ENCODE data around the gene PTPRZ1.

DNA sequence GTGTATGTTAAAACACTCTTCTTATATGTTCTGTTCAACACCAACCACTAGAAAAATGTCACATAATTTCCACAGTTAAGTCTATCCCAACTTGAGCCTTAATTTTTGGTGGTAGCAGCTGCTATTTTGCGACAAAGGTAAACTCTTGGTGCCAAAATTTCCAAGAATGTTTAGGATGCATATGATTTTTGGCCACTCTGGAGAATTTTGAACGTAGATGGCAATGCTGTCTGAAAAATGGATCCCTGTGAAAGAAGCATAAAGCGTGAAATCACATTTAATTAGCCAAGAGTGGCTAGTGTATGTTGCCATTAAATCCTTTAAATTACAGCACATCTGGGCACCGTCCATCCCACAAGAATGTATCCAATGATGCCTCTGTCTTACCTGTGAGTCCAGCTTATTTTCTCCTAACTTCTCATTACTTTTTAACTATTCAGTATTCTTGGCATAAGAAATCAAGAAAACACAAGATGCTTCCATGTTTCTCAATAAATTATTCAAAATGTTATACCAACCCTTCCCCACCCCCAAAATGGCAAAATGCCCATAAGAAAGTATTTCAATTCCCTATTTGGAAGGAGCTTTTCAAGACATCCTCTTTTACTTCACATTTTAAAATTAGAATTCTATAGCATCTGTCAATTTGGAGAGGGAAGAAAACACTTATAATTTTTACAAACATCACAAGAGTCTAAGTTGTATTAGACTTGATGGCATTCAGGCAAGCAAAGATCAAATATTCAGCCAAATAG, 12.4 kb downstream of the PTPRZ1 start:
- TF ChIP-seq, protein P1, sequence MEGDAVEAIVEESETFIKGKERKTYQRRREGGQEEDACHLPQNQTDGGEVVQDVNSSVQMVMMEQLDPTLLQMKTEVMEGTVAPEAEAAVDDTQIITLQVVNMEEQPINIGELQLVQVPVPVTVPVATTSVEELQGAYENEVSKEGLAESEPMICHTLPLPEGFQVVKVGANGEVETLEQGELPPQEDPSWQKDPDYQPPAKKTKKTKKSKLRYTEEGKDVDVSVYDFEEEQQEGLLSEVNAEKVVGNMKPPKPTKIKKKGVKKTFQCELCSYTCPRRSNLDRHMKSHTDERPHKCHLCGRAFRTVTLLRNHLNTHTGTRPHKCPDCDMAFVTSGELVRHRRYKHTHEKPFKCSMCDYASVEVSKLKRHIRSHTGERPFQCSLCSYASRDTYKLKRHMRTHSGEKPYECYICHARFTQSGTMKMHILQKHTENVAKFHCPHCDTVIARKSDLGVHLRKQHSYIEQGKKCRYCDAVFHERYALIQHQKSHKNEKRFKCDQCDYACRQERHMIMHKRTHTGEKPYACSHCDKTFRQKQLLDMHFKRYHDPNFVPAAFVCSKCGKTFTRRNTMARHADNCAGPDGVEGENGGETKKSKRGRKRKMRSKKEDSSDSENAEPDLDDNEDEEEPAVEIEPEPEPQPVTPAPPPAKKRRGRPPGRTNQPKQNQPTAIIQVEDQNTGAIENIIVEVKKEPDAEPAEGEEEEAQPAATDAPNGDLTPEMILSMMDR (IDR thresholded peaks at IDR 0.05; ENCODE audit: low read depth, low read length), result no peak
- TF ChIP-seq EZH2phosphoT487 (IDR thresholded peaks at IDR 0.05; ENCODE audit: low read depth), result no peak

All from OCI-LY3 (cell line).